Heart left ventricle (tissue), 16 donors: ENCODE data around the gene IFT25. TPM values are rescaled to one million over a fixed set of nuclear protein-coding genes. Genes with fewer than 3 reads are reported as not detected.
"Not testable (repeated sequence)": the region's sequence is repeated elsewhere in the genome, so short reads cannot be mapped to it uniquely, and the experiment has no call there.

Experiments
- ATAC-seq, 4 donors: fragments of 200-7000 bp; cut with Tn5 transposase; one replicate each; pipeline ENCODE4 v1.9.1; 2020 to 2022; ENCODE audit warnings: moderate library complexity in 4 of 4, mild to moderate bottlenecking in 3 of 4, moderate number of reproducible peaks in 1 of 4
- DNase-seq, 5 donors: peaks; one replicate each; pipeline ENCODE4 v3.0.0-alpha.2; 2020
- H3K27ac ChIP-seq, 12 donors: fragments of 200-600 bp; sonication (generic) in 4 of 12; one replicate each; pipeline versions ENCODE4 v1.5.0 to v1.8.0; 2016 to 2022; ENCODE audit warnings: mild to moderate bottlenecking in 2 of 12
- H3K27me3 ChIP-seq, 9 donors: fragments of 200-600 bp; sonication (generic) in 2 of 9; one replicate each; pipeline versions ENCODE4 v1.5.1 to v1.8.0; 2016 to 2022; ENCODE audit warnings: mild to moderate bottlenecking in 3 of 9
- H3K36me3 ChIP-seq, 9 donors: fragments of 200-600 bp; sonication (generic) in 2 of 9; one replicate each; pipeline versions ENCODE4 v1.5.0 to v1.8.0; 2018 to 2022; ENCODE audit warnings: mild to moderate bottlenecking in 2 of 9
- H3K4me1 ChIP-seq, 12 donors: fragments of 200-600 bp; sonication (generic) in 4 of 12; one replicate each; pipeline versions ENCODE4 v1.5.0 to v1.8.0; 2016 to 2022; ENCODE audit warnings: mild to moderate bottlenecking in 3 of 12
- H3K4me3 ChIP-seq, 12 donors: fragments of 200-600 bp; sonication (generic) in 4 of 12; one replicate each; pipeline versions ENCODE4 v1.5.0 to v1.8.0; 2017 to 2022; ENCODE audit warnings: mild to moderate bottlenecking in 9 of 12, moderate library complexity in 4 of 12
- H3K9me3 ChIP-seq, 12 donors: fragments of 200-600 bp; sonication (generic) in 4 of 12; one replicate each; pipeline versions ENCODE4 v1.5.0 to v1.8.0; 2016 to 2022; ENCODE audit warnings: mild to moderate bottlenecking in 1 of 12
- CTCF ChIP-seq, 12 donors: fragments of 200-600 bp; sonication (generic) in 4 of 12; IDR thresholded peaks; one replicate each; pipeline versions ENCODE4 v1.5.0 to v1.8.0; 2018 to 2022; ENCODE audit warnings: antibody characterized with exemption in 12 of 12, mild to moderate bottlenecking in 5 of 12
- POLR2A ChIP-seq, 2 donors: fragments of 450-650 bp; IDR thresholded peaks; one replicate each; pipeline ENCODE4 v1.6.1; 2017; ENCODE audit warnings: antibody characterized with exemption in 2 of 2, mild to moderate bottlenecking in 2 of 2, moderate library complexity in 2 of 2
- WGBS, 4 donors: extraction: QIAGEN DNeasy Blood & Tissue Kit in 2 of 4; methylation state at CpG; one replicate each; pipeline versions ENCODE4 v1.1.5 to v1.1.7; 2013 to 2018; 5-methylcytosine and 5-hydroxymethylcytosine counted together
- intact Hi-C, 10 donors: fragments of 100-400 bp; cut with DNase I; formaldehyde crosslinking; loops; one replicate each; pipeline versions ENCODE4 v1.11.1 to v1.14.2; 2022
- long read RNA-seq, 3 donors: library from polyadenylated mRNA; unstranded; transcript quantifications; one replicate each; pipeline ENCODE4 v2.0.0, GENCODE V29; 2020 to 2021
- polyA plus RNA-seq, 2 donors: library from polyadenylated mRNA; stranded (reverse); fragments of 200-250 nt; gene quantifications; one replicate each; pipeline ENCODE4 v1.2.3, GENCODE V29; 2013
- total RNA-seq, 9 donors: library from RNA; depleted of rRNA in 2 of 9; stranded (reverse); fragments of >200 nt in 2 of 9; fragmentation: NEBNext Ultra II Directional in 3 of 9; extraction: Animal tissue kit (Norgen Biotek cat#: 25700) in 3 of 9; gene quantifications; one replicate each; pipeline versions ENCODE4 v1.1.0 to v1.2.4, GENCODE V29; 2016 to 2023
- donor health status: ischemic (EF 13 %, LVEDD 7.1; RV severe dilation, severe dysfunction).
- donor health status: healthy with polysubstance abuse.
- donor health status: DM: no; HTN: yes; CAD: no.
- donor health status: DM: no; HTN: no; CAD: no.
- donor health status: ischemic (EF 25% LVEDD 6.9; RV normal size, moderate dysfunction).
- donor health status: ischemic (EF 25% LVEDD 5.7; RV mildly dilated, moderate dysfunction).
- donor health status: healthy.
- donor health status: DM: yes; HTN: yes; CAD: no.
- donor health status: ischemic (EF 35%, LVEDD 5.7; RV mildly dilated, moderate dysfunction).
- donor health status: nonischemic (EF 11% LVEDD 7.7; RV severe dilation, severe dysfunction).
- donor health status: DM: yes; HTN: yes; CAD: no.
- donor health status: PGD.
- donor health status: ischemic (EF 29% LVEDD 5.4; RV normal size, mild dysfunction).
- donor health status: nonischemic (EF 23%, LVEDD 6.1; RV moderate dilation, normal function).

IFT25 gene
- total RNA-seq = 10 to 100 TPM in 6 of 9 donors, 1 to 10 TPM in 3; 6.5 to 17.6 (median 12.3) TPM
- 10 to 100 TPM; 10.6 to 11.6 TPM for polyA plus RNA-seq
- long read RNA-seq, donor 1, partial matches to known transcripts = 1 of 8 reads
- long read RNA-seq, donor 1, other reads (novel, unspliced or antisense) = 2 of 8 reads
- long read RNA-seq, donor 2, partial matches to known transcripts = 3 of 4 reads
- long read RNA-seq, donor 2, other reads (novel, unspliced or antisense) = 1 of 4 reads
- long read RNA-seq, donor 3, partial matches to known transcripts = 0 of 3 reads
- long read RNA-seq, donor 3, other reads (novel, unspliced or antisense) = 1 of 3 reads

GRCh38 chr1:53945433-53946251 lies at the start of gene IFT25:
TSS of gene IFT25 (minus strand) at chr1:53945699. CDS start at chr1:53940082, 5,617 bp downstream.
- peak within 1 kb of the TSS; percentile 48 to 99 (median 90) for H3K4me3 ChIP-seq
- WGBS, 4 donors = 0 to 1% (median 0%) methylated on average over 14 to 90 of the region's 90 CpGs
- TF ChIP-seq CTCF (IDR thresholded peaks at IDR 0.05) = no peak
- peak in 1 of 2 donors; percentile 88 for TF ChIP-seq POLR2A (IDR thresholded peaks at IDR 0.05)
- H3K27ac ChIP-seq = peak within 1 kb of the TSS; percentile 63 to 98 (median 92)
- intact Hi-C loops = loop anchor here (2.0 to 10.0 kb wide), 7 partner anchors 53 to 109 kb away; partner anchors contain the start of genes YIPF1 (in 6 of the 10), TCEANC2 (in 4 of the 10), TMEM59 (in 4 of the 10) and DIO1 (in 2 of the 10)
- H3K9me3 ChIP-seq = no peaks in the 10 kb centered on the region
- DNase-seq (peak; percentile 95 to 99 (median 96)), ATAC-seq (peak; percentile 92 to 96 (median 94))
- peaks cover 2 to 42% (median 23%) of the 10 kb centered on the region in 12 donors for H3K4me1 ChIP-seq
- peaks cover 0 to 10% (median 0%) of the 10 kb centered on the region in 9 donors for H3K36me3 ChIP-seq
- no peaks in the 10 kb centered on the region for H3K27me3 ChIP-seq

- DNase-seq, H3K27ac ChIP-seq, H3K4me1 ChIP-seq, H3K36me3 ChIP-seq, H3K27me3 ChIP-seq, H3K9me3 ChIP-seq, H3K4me3 ChIP-seq, ATAC-seq, intact Hi-C loops: not testable (repeated sequence)
- 85 to 92% (median 90%) methylated on average over 2 of the region's 2 CpGs for WGBS, 4 donors
Measured at GRCh38 chr1:53994516-53994915, 49.0 kb upstream of the IFT25 start.

GRCh38 chr1:53992085-53992874 lies 46.8 kb upstream of the IFT25 start:
- H3K4me3 ChIP-seq = no peak overlapping the region
- ATAC-seq (peak in 3 of 4 donors; percentile 55 to 80 (median 63)), DNase-seq (no peak)
- peak in 7 of 12 donors; percentile 18 to 46 (median 31) for TF ChIP-seq CTCF (IDR thresholded peaks at IDR 0.05)
- no peak for TF ChIP-seq POLR2A (IDR thresholded peaks at IDR 0.05)
- H3K4me1 ChIP-seq = no peaks in the 10 kb centered on the region
- WGBS, 4 donors = 33 to 74% (median 62%) methylated on average over 1 to 4 of the region's 4 CpGs
- no peak overlapping the region for H3K27ac ChIP-seq
- intact Hi-C loops = no loop called here
- no peaks in the 10 kb centered on the region for H3K27me3 ChIP-seq
- no peaks in the 10 kb centered on the region for H3K36me3 ChIP-seq
- H3K9me3 ChIP-seq = no peaks in the 10 kb centered on the region

GRCh38 chr1:53987880-53988279 lies 42.4 kb upstream of the IFT25 start:
- WGBS, 4 donors = 88 to 93% (median 91%) methylated on average over 2 of the region's 2 CpGs
- Histone ChIP-seq H3K9me3 (no peaks in the 10 kb centered on the region), H3K27ac (no peak overlapping the region), H3K4me3 (no peak overlapping the region), H3K27me3 (no peaks in the 10 kb centered on the region), H3K4me1 (peaks cover 0 to 1% (median 0%) of the 10 kb centered on the region in 12 donors), H3K36me3 (no peaks in the 10 kb centered on the region)
- DNase-seq (no peak), ATAC-seq (no peak)
- TF ChIP-seq POLR2A (IDR thresholded peaks at IDR 0.05) = no peak
- no peak for TF ChIP-seq CTCF (IDR thresholded peaks at IDR 0.05)
- intact Hi-C loops = no loop called here
